ENCODE data around the gene TAF1.

GRCh38 chrX:71378732-71379131, 12.6 kb downstream of the TAF1 start:
- TF ChIP-seq CTCF (conservative IDR thresholded peaks at IDR 0.05; ENCODE audit: low read depth in 2 of 2) (no peak), STAT1 (IDR thresholded peaks at IDR 0.05; ENCODE audit: unreplicated experiment) (no peak), ZNF114 (CRISPR knock-in tag; IDR thresholded peaks at IDR 0.05) (no peak), EZH2 (IDR thresholded peaks at IDR 0.05; ENCODE audit: low read depth, unreplicated experiment) (no peak), POLR2AphosphoS5 (IDR thresholded peaks at IDR 0.05; ENCODE audit: low read depth) (no peak), EZH2phosphoT487 (IDR thresholded peaks at IDR 0.05; ENCODE audit: unreplicated experiment) (no peak), ZNF331 (CRISPR knock-in tag; IDR thresholded peaks at IDR 0.05; ENCODE audit: low read depth) (no peak), REST (IDR thresholded peaks at IDR 0.05; ENCODE audit: unreplicated experiment) (no peak), ZNF462 (CRISPR knock-in tag; IDR thresholded peaks at IDR 0.05) (no peak), ETS1 (IDR thresholded peaks at IDR 0.05) (no peak), CREB1 (CRISPR knock-in tag; IDR thresholded peaks at IDR 0.05; ENCODE audit: low read depth) (no peak), JUNB (IDR thresholded peaks at IDR 0.05; ENCODE audit: unreplicated experiment) (no peak), NANOG (IDR thresholded peaks at IDR 0.05; ENCODE audit: borderline replicate concordance) (no peak)
